CD1c-positive myeloid dendritic cell (primary cell): Measurements from ENCODE around the gene SCYGR4.
"Not testable (repeated sequence)": the region's sequence is repeated elsewhere in the genome, so short reads cannot be mapped to it uniquely, and the experiment has no call there.

ENCODE experiments used
- DNase-seq: peaks from one replicate; pipeline ENCODE4 v3.0.0-alpha.2; 2016; ENCODE audit errors: extremely low spot score

SCYGR4 gene

DNA sequence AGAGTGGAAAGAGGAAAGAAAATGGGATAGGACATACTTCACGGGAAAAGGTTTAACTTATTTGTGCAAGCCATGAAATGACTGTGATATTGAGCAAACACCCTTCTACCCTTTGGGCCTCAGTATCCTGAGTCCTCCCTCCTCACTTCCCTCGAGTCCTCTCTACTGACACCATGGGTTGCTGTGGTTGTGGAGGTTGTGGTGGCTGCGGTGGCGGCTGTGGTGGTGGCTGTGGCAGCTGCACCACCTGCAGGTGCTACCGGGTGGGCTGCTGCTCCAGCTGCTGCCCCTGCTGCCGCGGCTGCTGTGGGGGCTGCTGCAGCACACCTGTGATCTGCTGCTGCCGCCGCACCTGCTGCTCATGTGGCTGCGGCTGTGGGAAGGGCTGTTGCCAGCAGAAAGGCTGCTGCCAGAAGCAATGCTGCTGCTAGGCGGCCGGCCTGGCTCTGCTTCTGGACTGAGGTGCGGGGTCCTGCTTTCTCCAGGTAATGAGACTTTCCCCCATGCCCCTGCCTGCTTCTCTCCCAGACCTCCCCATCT is 49.4 kb downstream of the SCYGR4 start, which contains the start of gene SCYGR5:
SCYGR5 (plus strand) TSS at position 174 of the 540 bp plus-strand sequence; CDS start at position 174, 0 bp downstream.
- not testable (repeated sequence) for DNase-seq
